Testis (tissue), 3 donors: ENCODE results near the gene NRN1L. TPM values are rescaled to one million over a fixed set of nuclear protein-coding genes. Genes with fewer than 3 reads are reported as not detected.

ENCODE experiments used
- DNase-seq: peaks from one replicate; pipeline ENCODE4 v3.0.0-alpha.2; 2019
- H3K27ac ChIP-seq, 2 donors: fragments of 200-600 bp; sonication (generic); one replicate each; pipeline ENCODE4 v1.5.1; 2019
- H3K27me3 ChIP-seq: fragments of 200-600 bp; sonication (generic); one replicate; pipeline ENCODE4 v1.5.1; 2019
- H3K36me3 ChIP-seq: fragments of 200-600 bp; sonication (generic); one replicate; pipeline ENCODE4 v1.5.1; 2017; ENCODE audit warnings: low read depth; ENCODE audit errors: missing control alignments
- H3K4me1 ChIP-seq: fragments of 200-600 bp; sonication (generic); one replicate; pipeline ENCODE4 v1.5.1; 2019
- H3K4me3 ChIP-seq, 2 donors: fragments of 200-600 bp; sonication (generic); one replicate each; pipeline ENCODE4 v1.5.1; 2017 to 2019
- H3K9me3 ChIP-seq: fragments of 200-600 bp; sonication (generic); one replicate; pipeline ENCODE4 v1.5.1; 2017
- CTCF ChIP-seq, 3 experiments: fragments of 450-650 bp in 2 of 3; fragments of 200-600 bp in 1 of 3; sonication (generic) in 1 of 3; IDR thresholded peaks; one replicate each; pipeline ENCODE4 v1.5.1; 2016 to 2019; ENCODE audit warnings: antibody characterized with exemption in 3 of 3, mild to moderate bottlenecking in 2 of 3, moderate library complexity in 1 of 3
- POLR2A ChIP-seq: fragments of 450-650 bp; IDR thresholded peaks from one replicate; pipeline ENCODE4 v1.6.1; 2017; ENCODE audit warnings: antibody characterized with exemption, mild to moderate bottlenecking, moderate library complexity
- WGBS, 2 donors: methylation state at CpG; one replicate each; pipeline ENCODE4 v1.1.5; 2018; 5-methylcytosine and 5-hydroxymethylcytosine counted together
- intact Hi-C: fragments of 100-400 bp; cut with DNase I; formaldehyde crosslinking; loops from one replicate; pipeline ENCODE4 v1.15.1; 2023; ENCODE audit warnings: low total_unique reads
- polyA plus RNA-seq: library from polyadenylated mRNA; stranded (reverse); fragments of 350-450 nt; fragmentation: Illumina TruSeq; extraction: RNeasy Lipid Tissue Mini Kit (QIAGEN cat#74804); gene quantifications from one replicate; pipeline ENCODE4 v1.2.3, GENCODE V29; 2014; ENCODE audit warnings: low read depth, low replicate concordance; ENCODE audit not compliant: insufficient read depth
- total RNA-seq, 2 donors: library from RNA; depleted of rRNA; stranded (reverse); fragments of >200 nt; gene quantifications; one replicate each; pipeline ENCODE4 v1.2.3, GENCODE V29; 2016

The NRN1L gene
- total and polyA plus RNA-seq, 3 donors from 2014 or later, result 2.9 to 8.1 (median 4.2) TPM

DNA sequence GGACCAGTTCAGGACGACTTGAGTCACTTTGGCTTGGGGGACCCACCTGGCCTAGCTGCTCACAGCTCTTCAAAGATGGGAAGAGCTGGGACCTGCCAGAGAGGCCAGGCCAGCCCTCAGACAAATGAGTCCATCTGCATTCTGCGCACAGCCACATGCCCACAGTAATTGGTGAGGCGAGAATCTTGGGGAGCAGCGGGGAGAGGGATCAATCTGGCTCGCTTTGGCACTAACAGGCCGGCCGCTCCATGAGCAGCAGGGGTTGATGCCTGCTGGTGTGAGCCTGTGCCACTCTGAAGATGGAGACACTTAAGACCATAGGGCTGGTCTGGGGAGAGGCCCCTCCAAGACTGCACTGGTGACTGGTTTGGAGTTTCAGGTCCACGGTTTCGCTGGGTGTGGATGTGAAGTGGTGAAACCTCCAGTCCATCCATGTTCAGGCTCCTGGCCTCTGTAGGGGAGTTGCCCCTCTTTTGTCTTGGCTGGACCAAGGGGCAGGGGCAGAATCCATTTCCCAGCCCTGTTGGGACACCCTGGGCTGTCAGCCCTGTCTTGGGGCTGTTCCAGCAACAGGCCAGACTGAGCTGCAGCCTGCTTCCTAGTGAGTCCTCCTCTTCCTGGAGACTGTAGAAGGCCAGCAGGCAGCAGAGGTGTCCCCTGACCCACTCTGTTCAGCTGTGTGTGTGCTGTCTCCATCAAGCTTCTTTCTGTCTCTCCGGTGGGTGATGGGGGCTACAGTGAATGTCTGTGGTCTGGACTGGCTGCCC is 39.6 kb downstream of the NRN1L start:
- intact Hi-C loops, result no loop called here
- H3K4me3 ChIP-seq, result no peak overlapping the region
- H3K36me3 ChIP-seq, result no peaks in the 10 kb centered on the region
- TF ChIP-seq POLR2A, result no peak
- TF ChIP-seq CTCF (IDR thresholded peaks at IDR 0.05), result no peak
- H3K9me3 ChIP-seq, result no peaks in the 10 kb centered on the region
- 64 to 86% methylated on average over 6 to 10 of the region's 10 CpGs for WGBS, 2 donors
- peaks cover 11% of the 10 kb centered on the region for H3K4me1 ChIP-seq
- DNase-seq, result no peak
- no peak overlapping the region for H3K27ac ChIP-seq
- no peaks in the 10 kb centered on the region for H3K27me3 ChIP-seq

DNA sequence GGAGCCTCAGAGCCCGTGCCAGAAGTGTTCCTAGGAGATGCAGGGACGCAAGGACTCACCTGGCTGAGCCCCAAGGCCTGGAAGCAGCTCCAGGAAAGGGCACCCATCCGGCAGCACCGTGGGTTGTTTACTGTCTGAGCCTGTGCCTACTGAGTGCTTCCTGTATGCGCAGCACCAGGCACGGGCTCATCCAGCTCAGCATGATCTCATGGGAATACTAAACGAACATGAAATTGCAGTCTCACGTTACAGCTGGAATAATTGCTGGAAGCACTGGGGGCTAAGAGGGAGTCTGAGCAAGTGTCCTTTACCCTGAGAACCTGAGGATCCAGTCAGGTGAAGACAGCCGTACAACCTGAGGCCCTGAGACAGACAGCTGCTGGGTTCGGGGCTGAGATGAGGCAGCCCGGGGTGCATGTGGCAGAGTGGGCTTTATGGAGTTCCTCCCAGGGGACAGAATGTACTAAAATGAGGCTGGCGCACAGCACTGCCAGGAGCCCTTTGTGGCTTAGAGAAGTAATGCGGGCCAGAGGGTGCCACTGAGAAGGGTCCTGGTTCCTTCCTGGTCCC is 41.6 kb downstream of the NRN1L start:
- TF ChIP-seq CTCF (IDR thresholded peaks at IDR 0.05) (no peak), POLR2A (no peak)
- Histone ChIP-seq H3K4me1 (peaks cover 12% of the 10 kb centered on the region), H3K27ac (peak overlapping the region; percentile 37 to 68), H3K27me3 (no peaks in the 10 kb centered on the region), H3K4me3 (no peak overlapping the region), H3K36me3 (no peaks in the 10 kb centered on the region), H3K9me3 (no peaks in the 10 kb centered on the region)
- no peak for DNase-seq
- intact Hi-C loops, result no loop called here
- 39 to 40% methylated on average over 12 to 13 of the region's 13 CpGs for WGBS, 2 donors

DNA sequence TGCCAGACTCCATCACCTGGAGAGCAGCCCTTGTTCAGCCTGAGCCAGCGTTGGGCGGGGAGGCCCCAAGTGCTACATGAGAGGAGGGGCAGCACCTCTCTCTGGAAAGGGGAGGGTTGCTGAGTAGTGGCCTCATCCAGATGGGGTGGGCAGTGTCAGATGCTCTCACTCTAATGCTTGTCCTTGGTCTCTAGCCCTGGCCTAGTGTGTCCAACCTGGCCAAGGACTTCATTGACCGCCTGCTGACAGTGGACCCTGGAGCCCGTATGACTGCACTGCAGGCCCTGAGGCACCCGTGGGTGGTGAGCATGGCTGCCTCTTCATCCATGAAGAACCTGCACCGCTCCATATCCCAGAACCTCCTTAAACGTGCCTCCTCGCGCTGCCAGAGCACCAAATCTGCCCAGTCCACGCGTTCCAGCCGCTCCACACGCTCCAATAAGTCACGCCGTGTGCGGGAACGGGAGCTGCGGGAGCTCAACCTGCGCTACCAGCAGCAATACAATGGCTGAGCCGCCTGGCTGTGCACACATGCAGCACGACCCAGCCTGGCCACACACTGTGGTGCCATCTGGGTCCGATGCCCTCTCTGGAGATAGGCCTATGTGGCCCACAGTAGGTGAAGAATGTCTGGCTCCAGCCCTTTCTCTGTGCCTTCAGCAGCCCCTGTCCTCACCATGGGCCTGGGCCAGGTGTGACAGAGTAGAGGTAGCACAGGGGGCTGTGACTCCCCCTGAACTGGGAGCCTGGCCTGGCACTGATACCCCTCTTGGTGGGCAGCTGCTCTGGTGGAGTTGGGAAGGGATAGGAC is 42.7 kb downstream of the NRN1L start:
- H3K4me1 ChIP-seq, result peaks cover 18% of the 10 kb centered on the region
- intact Hi-C loops, result no loop called here
- TF ChIP-seq CTCF (IDR thresholded peaks at IDR 0.05) (no peak), POLR2A (no peak)
- H3K4me3 ChIP-seq, result no peak overlapping the region
- DNase-seq, result no peak
- H3K27me3 ChIP-seq, result no peaks in the 10 kb centered on the region
- H3K9me3 ChIP-seq, result no peaks in the 10 kb centered on the region
- H3K27ac ChIP-seq, result no peak overlapping the region
- no peaks in the 10 kb centered on the region for H3K36me3 ChIP-seq
- WGBS, 2 donors, result 91 to 97% methylated on average over 7 to 22 of the region's 22 CpGs

DNA sequence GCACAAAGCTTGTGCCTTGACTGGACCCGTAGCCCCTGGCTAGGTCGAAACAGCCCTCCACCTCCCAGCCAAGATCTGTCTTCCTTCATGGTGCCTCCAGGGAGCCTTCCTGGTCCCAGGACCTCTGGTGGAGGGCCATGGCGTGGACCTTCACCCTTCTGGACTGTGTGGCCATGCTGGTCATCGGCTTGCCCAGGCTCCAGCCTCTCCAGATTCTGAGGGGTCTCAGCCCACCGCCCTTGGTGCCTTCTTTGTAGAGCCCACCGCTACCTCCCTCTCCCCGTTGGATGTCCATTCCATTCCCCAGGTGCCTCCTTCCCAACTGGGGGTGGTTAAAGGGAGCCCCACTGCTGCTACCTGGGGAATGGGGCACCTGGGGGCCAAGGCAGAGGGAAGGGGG is 43.5 kb downstream of the NRN1L start:
- Histone ChIP-seq H3K36me3 (no peaks in the 10 kb centered on the region), H3K27me3 (no peaks in the 10 kb centered on the region), H3K4me1 (peaks cover 18% of the 10 kb centered on the region), H3K4me3 (no peak overlapping the region), H3K27ac (no peak overlapping the region), H3K9me3 (no peaks in the 10 kb centered on the region)
- WGBS, 2 donors, result 84 to 94% methylated on average over 3 to 7 of the region's 7 CpGs
- intact Hi-C loops, result no loop called here
- no peak for DNase-seq
- TF ChIP-seq POLR2A, result no peak
- TF ChIP-seq CTCF (IDR thresholded peaks at IDR 0.05), result no peak
